HUES6 (cell line): ENCODE data around the gene TEX53.

Experiments used
- H3K27ac ChIP-seq: 2 replicates; pipeline ENCODE4 v1.7.0; 2013; ENCODE audit warnings: low read depth, mild to moderate bottlenecking, low read length, inconsistent platforms
- H3K27me3 ChIP-seq: 2 replicates; pipeline ENCODE4 v1.6.1; 2013; ENCODE audit warnings: low read length; ENCODE audit not compliant: control insufficient read depth, insufficient read depth
- H3K36me3 ChIP-seq: 2 replicates; pipeline ENCODE4 v1.6.1; 2013; ENCODE audit warnings: low read length; ENCODE audit not compliant: control insufficient read depth, insufficient read depth
- H3K4me1 ChIP-seq: 2 replicates; pipeline ENCODE4 v1.6.1; 2013; ENCODE audit warnings: low read length; ENCODE audit not compliant: control insufficient read depth, insufficient read depth
- H3K4me3 ChIP-seq: 2 replicates; pipeline ENCODE4 v1.5.1; 2013; ENCODE audit warnings: low read depth, low read length
- H3K9ac ChIP-seq: one replicate; pipeline ENCODE4 v1.6.1; 2013; ENCODE audit warnings: mild to moderate bottlenecking, low read length
- H3K9me3 ChIP-seq: 2 replicates; pipeline ENCODE4 v1.6.1; 2013; ENCODE audit warnings: low read depth, low read length; ENCODE audit not compliant: control insufficient read depth, insufficient read depth

Gene TEX53

DNA sequence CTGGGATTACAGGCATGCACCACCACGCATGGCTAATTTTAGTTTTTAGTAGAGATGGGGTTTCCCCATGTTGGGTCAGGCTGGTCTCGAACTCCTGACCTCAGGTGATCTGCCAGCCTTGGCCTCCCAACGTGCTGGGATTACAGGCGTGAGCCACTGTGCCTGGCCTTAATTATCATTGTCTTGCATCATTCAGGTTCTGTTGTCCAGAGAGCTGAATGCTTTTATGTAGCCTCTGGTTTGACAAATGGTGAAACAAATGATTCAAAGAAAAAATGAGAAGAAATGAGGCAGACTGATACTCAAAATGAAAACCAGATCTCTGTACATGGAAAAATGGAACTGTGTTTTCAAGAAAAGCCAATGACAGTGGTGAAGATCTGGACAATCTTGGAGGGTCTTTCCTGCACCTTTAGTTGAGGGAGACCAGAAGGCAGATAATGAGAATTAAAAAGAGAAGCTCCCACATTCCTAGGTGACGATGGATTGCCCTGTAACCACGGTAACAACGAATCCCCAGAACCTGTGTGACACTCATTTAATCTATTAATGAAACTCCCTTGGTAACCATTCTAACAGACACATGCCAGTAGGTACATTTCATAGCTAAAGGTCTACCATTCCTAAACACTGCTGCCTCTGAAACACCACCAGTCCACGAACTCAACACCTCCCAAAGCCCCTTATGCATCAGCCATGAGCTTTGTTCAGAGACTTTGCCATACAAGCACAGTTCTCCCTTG lies 22.8 kb upstream of the TEX53 start:
- Histone ChIP-seq H3K36me3 (no peaks in the 10 kb centered on the region), H3K9me3 (no peaks in the 10 kb centered on the region), H3K4me1 (no peaks in the 10 kb centered on the region), H3K27me3 (no peaks in the 10 kb centered on the region; the same call in 1 of the 2 replicates), H3K9ac (no peak overlapping the region), H3K4me3 (no peak overlapping the region), H3K27ac (no peak overlapping the region)

DNA sequence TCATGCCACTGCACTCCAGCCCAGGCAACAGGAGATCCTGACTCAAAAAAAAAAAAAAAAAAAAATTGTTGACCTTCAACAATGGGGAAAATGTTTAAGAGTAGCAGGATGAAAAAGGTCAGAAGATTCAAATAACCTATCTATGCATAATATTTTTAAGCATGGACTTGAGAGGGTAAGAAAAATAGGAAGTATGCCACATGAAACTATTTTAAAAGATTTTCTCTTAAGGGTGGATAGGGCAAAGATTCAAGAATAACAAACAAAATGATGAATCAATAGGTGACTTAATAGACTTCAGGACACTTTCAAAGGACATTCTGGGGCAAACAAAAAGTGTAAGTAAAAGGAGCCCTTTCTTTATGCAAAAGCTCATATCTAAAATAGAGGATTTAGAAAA lies 21.2 kb upstream of the TEX53 start:
- no peak overlapping the region for H3K27ac ChIP-seq
- H3K27me3 ChIP-seq: no peaks in the 10 kb centered on the region; the same call in 1 of the 2 replicates
- H3K36me3 ChIP-seq: no peaks in the 10 kb centered on the region
- no peak overlapping the region for H3K9ac ChIP-seq
- no peaks in the 10 kb centered on the region for H3K9me3 ChIP-seq
- H3K4me1 ChIP-seq: no peaks in the 10 kb centered on the region
- H3K4me3 ChIP-seq: no peak overlapping the region

DNA sequence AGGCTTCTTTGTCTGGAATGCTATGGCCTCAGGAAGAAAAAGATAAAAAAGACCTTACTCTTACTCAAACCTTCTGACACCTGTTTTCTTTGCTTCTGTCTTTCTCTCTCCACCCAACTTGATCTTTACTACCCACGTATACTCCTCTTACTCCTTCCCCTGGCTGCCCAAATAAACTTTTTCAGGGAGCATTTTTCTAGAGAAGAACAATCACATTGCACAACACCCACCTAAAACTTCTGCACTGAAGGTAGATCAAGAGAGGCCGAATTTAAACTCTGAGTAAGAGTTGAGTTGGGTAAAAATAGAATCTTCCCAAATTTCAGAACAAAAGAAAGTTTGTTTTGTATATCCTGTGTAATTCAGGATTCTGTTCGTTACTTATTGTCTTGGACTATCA lies 20.5 kb upstream of the TEX53 start:
- Histone ChIP-seq H3K9me3 (no peaks in the 10 kb centered on the region), H3K4me3 (no peak overlapping the region), H3K36me3 (no peaks in the 10 kb centered on the region), H3K27me3 (no peaks in the 10 kb centered on the region; the same call in 1 of the 2 replicates), H3K27ac (no peak overlapping the region), H3K9ac (no peak overlapping the region), H3K4me1 (no peaks in the 10 kb centered on the region)

DNA sequence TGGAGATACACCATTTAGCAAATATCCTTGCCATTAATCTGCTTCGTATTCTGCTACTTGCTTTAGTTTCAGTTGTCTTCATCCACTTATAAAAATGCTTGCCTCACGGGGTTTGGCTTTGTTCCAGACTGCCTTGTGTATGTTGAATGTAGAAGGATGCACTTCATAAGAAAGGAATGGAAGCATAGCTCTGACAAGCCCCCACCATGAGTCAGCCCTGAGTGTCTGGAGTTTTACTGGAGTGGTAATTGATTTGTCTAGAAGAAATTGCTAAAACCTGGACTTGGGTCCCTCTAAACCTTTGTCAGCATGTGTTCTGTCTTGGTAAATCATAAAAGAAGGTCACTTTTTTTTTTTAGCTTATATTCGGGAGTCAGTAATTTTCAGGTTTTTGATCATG lies 19.8 kb upstream of the TEX53 start:
- H3K27ac ChIP-seq: no peak overlapping the region
- no peaks in the 10 kb centered on the region; the same call in 1 of the 2 replicates for H3K27me3 ChIP-seq

DNA sequence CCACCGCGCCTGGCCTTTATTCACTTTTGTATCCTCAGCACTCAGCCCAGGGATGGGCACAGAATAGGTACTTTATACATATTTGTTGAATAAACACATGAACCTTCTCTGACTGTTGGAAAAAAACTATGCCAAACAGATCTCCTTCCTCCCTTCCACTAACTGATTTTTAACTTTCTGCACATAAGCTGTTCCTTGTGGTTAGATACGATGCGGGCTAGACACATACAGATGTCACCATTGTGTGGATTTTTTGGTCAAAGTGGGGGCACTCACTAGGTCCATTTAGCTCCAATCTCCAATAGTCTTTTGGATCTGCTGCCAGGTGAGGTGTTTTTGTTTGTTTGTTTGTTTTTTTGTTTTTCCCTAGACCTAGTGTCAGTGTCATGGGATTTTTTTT lies 19.3 kb upstream of the TEX53 start:
- no peaks in the 10 kb centered on the region; the same call in 1 of the 2 replicates for H3K27me3 ChIP-seq
- no peak overlapping the region for H3K27ac ChIP-seq
- no peak overlapping the region for H3K9ac ChIP-seq

More for the DNA sequence above, 19.8 kb upstream of the TEX53 start:
- no peaks in the 10 kb centered on the region for H3K36me3 ChIP-seq
- H3K9ac ChIP-seq: no peak overlapping the region
- no peaks in the 10 kb centered on the region for H3K4me1 ChIP-seq
- H3K9me3 ChIP-seq: no peaks in the 10 kb centered on the region
- no peak overlapping the region for H3K4me3 ChIP-seq

DNA sequence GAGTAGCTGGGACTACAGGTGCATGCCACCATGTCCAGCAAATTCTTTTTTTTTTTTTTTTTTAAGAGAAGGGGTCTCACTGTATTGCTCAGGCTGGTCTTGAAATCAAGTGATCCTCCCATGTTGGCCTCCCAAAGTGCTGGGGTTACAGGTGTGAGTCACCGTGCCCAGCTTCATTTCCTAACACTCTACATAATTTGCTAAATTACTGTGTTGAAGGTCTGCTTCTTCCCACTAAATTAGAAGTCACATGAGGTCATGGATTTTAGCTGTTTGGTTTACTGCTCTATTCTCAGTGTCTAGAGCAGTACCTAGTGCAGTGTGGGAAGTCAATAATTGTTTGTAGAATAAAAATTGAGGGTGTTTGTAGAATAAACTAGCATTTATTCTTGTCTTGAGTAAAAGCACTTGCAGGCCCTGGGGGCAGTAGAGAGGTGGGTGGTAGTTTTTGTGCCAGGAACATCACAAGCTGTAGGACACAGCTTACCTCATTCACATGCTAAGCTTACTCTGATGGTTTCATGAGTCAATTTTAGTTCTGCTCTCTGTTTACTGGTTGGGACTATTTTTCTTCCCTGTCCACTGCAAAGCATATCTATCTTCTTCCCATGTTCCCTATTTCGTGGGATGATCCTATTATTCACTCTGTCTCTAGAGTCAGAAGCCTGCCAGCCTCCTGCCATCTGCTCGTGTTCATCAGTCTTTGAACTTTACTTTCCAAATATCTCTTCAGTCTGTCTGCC lies 17.4 kb upstream of the TEX53 start:
- Histone ChIP-seq H3K9ac (no peak overlapping the region), H3K9me3 (no peaks in the 10 kb centered on the region), H3K4me3 (no peak overlapping the region), H3K4me1 (no peaks in the 10 kb centered on the region), H3K27ac (no peak overlapping the region), H3K36me3 (no peaks in the 10 kb centered on the region), H3K27me3 (no peaks in the 10 kb centered on the region; the same call in 1 of the 2 replicates)

More for the DNA sequence above, 19.3 kb upstream of the TEX53 start:
- Histone ChIP-seq H3K9me3 (no peaks in the 10 kb centered on the region), H3K4me3 (no peak overlapping the region), H3K4me1 (no peaks in the 10 kb centered on the region), H3K36me3 (no peaks in the 10 kb centered on the region)

DNA sequence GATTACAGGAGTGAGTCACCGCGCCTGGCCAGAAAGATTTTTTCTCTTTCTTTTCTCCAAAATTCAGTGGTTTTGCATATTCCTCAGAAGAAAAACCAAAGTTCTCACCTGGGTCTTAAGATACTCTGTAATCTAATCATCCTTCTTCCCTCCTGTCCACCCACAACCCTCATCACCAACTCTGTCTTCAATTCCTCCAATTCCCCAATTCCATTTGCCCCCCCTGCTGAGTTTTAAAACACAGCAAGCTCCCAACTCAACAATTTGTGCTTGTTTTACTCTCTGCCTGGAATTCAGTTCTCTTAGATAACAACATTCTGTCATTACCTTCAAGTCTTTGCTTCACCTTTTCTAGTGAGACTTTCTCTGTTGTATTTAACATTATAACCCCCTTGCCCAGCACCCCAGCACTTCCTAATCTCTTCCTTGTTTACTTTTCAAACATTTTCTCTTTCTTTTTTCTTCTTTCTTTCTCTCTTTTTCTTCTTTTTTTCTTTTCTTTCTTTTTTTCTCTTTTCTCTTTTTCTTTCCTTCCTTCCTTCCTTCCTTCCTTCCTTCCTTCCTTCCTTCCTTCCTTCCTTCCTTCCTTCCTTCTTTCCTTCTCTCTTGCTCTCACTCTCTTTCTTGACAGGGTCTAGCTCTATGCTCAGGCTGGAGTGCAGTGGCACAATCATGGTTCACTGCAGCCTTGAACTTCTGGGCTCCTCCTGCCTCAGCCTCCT lies 16.6 kb upstream of the TEX53 start:
- Histone ChIP-seq H3K9me3 (no peaks in the 10 kb centered on the region), H3K4me3 (no peak overlapping the region)

DNA sequence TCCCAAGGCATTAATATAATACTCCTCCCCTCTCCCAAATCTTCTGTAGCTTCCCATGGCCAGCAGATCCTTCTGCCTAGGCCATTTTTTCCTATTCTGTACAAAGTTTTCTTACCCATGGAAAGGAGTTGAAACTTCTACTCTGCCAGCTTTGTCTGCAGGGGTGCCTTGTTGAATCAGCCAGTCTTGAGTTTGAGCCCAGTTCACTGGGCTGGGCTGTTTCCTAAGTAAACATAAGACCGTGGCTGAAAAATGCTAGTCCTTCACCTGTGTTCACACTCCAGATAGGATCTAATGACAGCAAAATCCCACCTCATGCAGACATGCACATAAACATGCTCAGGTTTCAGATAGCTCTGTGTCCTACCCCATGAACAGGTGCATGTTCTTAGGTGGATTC lies 14.0 kb upstream of the TEX53 start:
- Histone ChIP-seq H3K4me3 (no peak overlapping the region), H3K9me3 (no peaks in the 10 kb centered on the region), H3K4me1 (0 out of 2 replicates have a peak, but pooled peaks cover 2% of the 10 kb centered on the region), H3K27me3 (no peaks in the 10 kb centered on the region), H3K27ac (no peak overlapping the region), H3K9ac (no peak overlapping the region), H3K36me3 (no peaks in the 10 kb centered on the region)

More for the DNA sequence above, 16.6 kb upstream of the TEX53 start:
- Histone ChIP-seq H3K9ac (no peak overlapping the region), H3K36me3 (no peaks in the 10 kb centered on the region), H3K27ac (no peak overlapping the region), H3K4me1 (no peaks in the 10 kb centered on the region), H3K27me3 (no peaks in the 10 kb centered on the region; the same call in 1 of the 2 replicates)

DNA sequence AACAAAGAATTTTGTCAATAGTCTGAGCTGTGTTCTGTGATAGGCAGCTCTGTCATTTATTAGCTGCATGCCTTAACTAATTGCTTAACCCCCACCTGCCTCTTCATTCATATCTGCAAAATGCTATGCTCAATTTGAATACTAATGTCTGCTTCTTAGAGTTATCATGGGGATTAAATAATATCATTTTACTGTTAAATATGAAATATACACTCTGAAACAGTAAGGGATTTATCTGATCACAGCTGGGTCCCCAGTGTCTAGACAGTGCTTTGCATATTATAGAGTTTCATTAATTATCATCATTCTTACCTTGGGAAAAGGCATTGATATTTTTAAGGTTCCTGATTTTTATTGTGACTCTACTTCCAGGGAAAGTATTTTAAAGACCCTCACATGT lies 12.4 kb upstream of the TEX53 start:
- H3K27me3 ChIP-seq: no peaks in the 10 kb centered on the region
- 0 out of 2 replicates have a peak, but pooled peaks cover 5% of the 10 kb centered on the region for H3K4me1 ChIP-seq
- no peak overlapping the region for H3K4me3 ChIP-seq
- H3K9me3 ChIP-seq: no peaks in the 10 kb centered on the region
- H3K27ac ChIP-seq: no peak overlapping the region
- H3K9ac ChIP-seq: no peak overlapping the region
- H3K36me3 ChIP-seq: no peaks in the 10 kb centered on the region

DNA sequence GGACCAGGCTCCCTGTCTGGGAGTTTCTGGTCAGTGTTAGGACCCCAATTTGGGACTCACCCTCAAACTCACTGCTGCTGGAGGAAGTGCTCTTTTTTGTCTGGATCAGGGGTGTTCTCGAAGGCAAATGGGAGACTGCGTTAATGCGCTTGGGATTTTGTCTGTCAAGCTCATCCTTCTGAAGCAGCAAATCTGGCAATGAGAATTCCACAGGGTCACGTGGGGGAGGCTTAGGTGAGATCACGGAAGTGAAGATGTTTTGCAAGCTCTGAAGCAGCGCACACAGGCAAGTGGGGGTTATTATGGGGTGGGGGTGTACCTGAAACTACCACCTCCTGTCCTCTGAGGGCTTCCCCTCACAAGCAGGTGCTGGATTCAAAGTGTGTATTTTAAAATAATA lies 10.5 kb upstream of the TEX53 start:
- Histone ChIP-seq H3K27me3 (no peaks in the 10 kb centered on the region), H3K36me3 (no peaks in the 10 kb centered on the region), H3K4me3 (no peak overlapping the region), H3K27ac (no peak overlapping the region), H3K4me1 (0 out of 2 replicates have a peak, but pooled peaks cover 5% of the 10 kb centered on the region), H3K9me3 (no peaks in the 10 kb centered on the region), H3K9ac (no peak overlapping the region)

DNA sequence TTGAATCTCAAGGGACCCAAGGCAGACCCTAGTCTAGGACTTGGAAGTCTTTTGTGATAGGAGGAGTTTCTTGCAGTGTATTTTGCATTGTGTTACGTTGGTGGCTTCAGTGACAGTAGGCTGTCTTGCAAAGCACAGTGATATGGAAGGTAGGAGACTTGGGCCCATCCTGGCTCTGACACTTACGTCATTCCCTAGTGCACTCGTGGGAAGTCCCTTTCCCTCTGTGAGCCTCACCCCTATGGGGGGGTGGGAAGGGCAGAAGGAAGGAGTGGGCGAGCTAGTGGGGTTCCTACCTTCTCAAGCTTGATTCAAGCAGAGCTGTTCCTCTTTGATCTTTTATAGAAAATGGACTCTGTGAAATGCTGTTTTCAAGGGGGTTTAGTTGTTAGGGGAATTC lies 9.2 kb upstream of the TEX53 start:
- Histone ChIP-seq H3K27ac (no peak overlapping the region), H3K9me3 (no peaks in the 10 kb centered on the region), H3K4me1 (peaks cover 12% of the 10 kb centered on the region), H3K4me3 (no peak overlapping the region), H3K27me3 (no peaks in the 10 kb centered on the region), H3K9ac (no peak overlapping the region), H3K36me3 (no peaks in the 10 kb centered on the region)
